MCF 10A (cell line): Measurements from ENCODE around the gene LRMDA. TPM values are rescaled to one million over a fixed set of nuclear protein-coding genes. Genes with fewer than 3 reads are reported as not detected.

Experiments
- BruUV-seq: library from RNA; stranded (reverse); fragments of 400-500 nt; replicated peaks from 2 replicates; lab custom pipeline; 2021; lab: Mats Ljungman, UMichigan
- CTCF ChIA-PET: fragments of 300-600 bp; sonication (Branson Sonifier 250); formaldehyde crosslinking; extraction: SDS; loops from one replicate; lab custom pipeline; 2021; ENCODE audit warnings: antibody characterized with exemption, inconsistent platforms; lab: Yijun Ruan, JAX
- POLR2A ChIA-PET: fragments of 300-600, 350-650 bp; sonication (Branson Sonifier 250); formaldehyde crosslinking; extraction: SDS; loops from one replicate; lab custom pipeline; 2020; ENCODE audit warnings: antibody characterized with exemption, inconsistent platforms; lab: Yijun Ruan, JAX
- DNase-seq: peaks from one replicate; pipeline ENCODE4 v3.0.0-alpha.2; 2018; ENCODE audit not compliant: unreplicated experiment
- H3K27ac Mint-ChIP-seq: one replicate; pipeline ENCODE4 v1.8.0; 2022; ENCODE audit warnings: mild to moderate bottlenecking, low read depth, mixed read lengths; ENCODE audit not compliant: unreplicated experiment
- H3K27me3 Mint-ChIP-seq: one replicate; pipeline ENCODE4 v1.8.0; 2022; ENCODE audit warnings: mixed read lengths; ENCODE audit not compliant: insufficient read depth, unreplicated experiment
- H3K36me3 Mint-ChIP-seq: one replicate; pipeline ENCODE4 v1.8.0; 2022; ENCODE audit warnings: mild to moderate bottlenecking, moderate library complexity, mixed read lengths; ENCODE audit not compliant: insufficient read depth, unreplicated experiment
- H3K4me1 Mint-ChIP-seq: one replicate; pipeline ENCODE4 v1.8.0; 2022; ENCODE audit warnings: mixed read lengths; ENCODE audit not compliant: insufficient read depth, unreplicated experiment
- H3K4me3 Mint-ChIP-seq: one replicate; pipeline ENCODE4 v1.8.0; 2022; ENCODE audit warnings: mild to moderate bottlenecking, moderate library complexity, mixed read lengths; ENCODE audit not compliant: unreplicated experiment
- H3K9me3 Mint-ChIP-seq: one replicate; pipeline ENCODE4 v1.8.0; 2022; ENCODE audit warnings: mixed read lengths; ENCODE audit not compliant: unreplicated experiment
- CTCF ChIP-seq: fragments of 200-600 bp; IDR thresholded peaks from one replicate; pipeline ENCODE4 v1.8.0; 2022; ENCODE audit warnings: antibody characterized with exemption, mild to moderate bottlenecking; ENCODE audit not compliant: unreplicated experiment
- intact Hi-C: fragments of 100-400 bp; cut with micrococcal nuclease; formaldehyde crosslinking; loops from 2 replicates; pipeline ENCODE4 v1.14.1; 2022
- total RNA-seq: library from RNA; stranded (reverse); gene quantifications from 2 replicates; pipeline ENCODE4 v1.2.3, GENCODE V29; 2022

Gene LRMDA
- total RNA-seq, 1 experiment from 2014 or later = not detected

GRCh38 chr10:75525067-75525466, 93.6 kb downstream of the LRMDA start:
- H3K27me3 Mint-ChIP-seq = peaks cover 7% of the 10 kb centered on the region
- H3K9me3 Mint-ChIP-seq = no peaks in the 10 kb centered on the region
- peaks cover 5% of the 10 kb centered on the region for H3K4me1 Mint-ChIP-seq
- H3K4me3 Mint-ChIP-seq = no peak overlapping the region
- BruUV-seq = no TSS peak
- no peak for TF ChIP-seq CTCF
- intact Hi-C loops = no loop called here
- H3K27ac Mint-ChIP-seq = peak overlapping the region; percentile 68
- ChIA-PET CTCF (interaction anchor here (0.6 to 1.2 kb wide), 3 partner anchors 63 to 248 kb away, joined by 3 to 4 read pairs (median 3); no protein-coding TSS in a partner anchor), POLR2A (interaction anchor here (0.7 kb wide), 2 partner anchors 391 to 1155 kb away, joined by 3 read pairs; no protein-coding TSS in a partner anchor)
- DNase-seq = no peak
- H3K36me3 Mint-ChIP-seq = no peaks in the 10 kb centered on the region

GRCh38 chr10:75525646-75526045, 94.2 kb downstream of the LRMDA start:
- no peaks in the 10 kb centered on the region for H3K9me3 Mint-ChIP-seq
- ChIA-PET POLR2A (interaction anchor here (0.7 kb wide), 1 partner anchor 390 kb away, joined by 3 read pairs; no protein-coding TSS in a partner anchor), CTCF (interaction anchor here (0.6 to 0.7 kb wide), 3 partner anchors 52 to 247 kb away, joined by 3 to 4 read pairs (median 3); no protein-coding TSS in a partner anchor)
- no peaks in the 10 kb centered on the region for H3K36me3 Mint-ChIP-seq
- no TSS peak for BruUV-seq
- no peak for TF ChIP-seq CTCF
- H3K4me3 Mint-ChIP-seq = no peak overlapping the region
- H3K27ac Mint-ChIP-seq = peak overlapping the region; percentile 68
- H3K4me1 Mint-ChIP-seq = peaks cover 5% of the 10 kb centered on the region
- intact Hi-C loops = no loop called here
- DNase-seq = peak; percentile 30
- peaks cover 2% of the 10 kb centered on the region for H3K27me3 Mint-ChIP-seq

GRCh38 chr10:75527542-75527941, 96.1 kb downstream of the LRMDA start:
- H3K4me3 Mint-ChIP-seq = no peak overlapping the region
- no peak for TF ChIP-seq CTCF
- no peak for DNase-seq
- ChIA-PET POLR2A (no interaction called here), CTCF (interaction anchor here (0.7 kb wide), 1 partner anchor 103 kb away, joined by 4 read pairs; no protein-coding TSS in a partner anchor)
- H3K27me3 Mint-ChIP-seq = no peaks in the 10 kb centered on the region
- no TSS peak for BruUV-seq
- peaks cover 5% of the 10 kb centered on the region for H3K4me1 Mint-ChIP-seq
- H3K27ac Mint-ChIP-seq = no peak overlapping the region
- H3K9me3 Mint-ChIP-seq = no peaks in the 10 kb centered on the region
- intact Hi-C loops = no loop called here
- no peaks in the 10 kb centered on the region for H3K36me3 Mint-ChIP-seq

GRCh38 chr10:75528392-75528791, 97.0 kb downstream of the LRMDA start:
- peak; percentile 7 for DNase-seq
- Mint-ChIP-seq H3K27me3 (no peaks in the 10 kb centered on the region), H3K27ac (no peak overlapping the region), H3K4me1 (peaks cover 5% of the 10 kb centered on the region), H3K9me3 (no peaks in the 10 kb centered on the region), H3K36me3 (no peaks in the 10 kb centered on the region), H3K4me3 (no peak overlapping the region)
- no TSS peak for BruUV-seq
- no peak for TF ChIP-seq CTCF
- CTCF ChIA-PET = interaction anchor here (0.7 kb wide), 1 partner anchor 102 kb away, joined by 4 read pairs; no protein-coding TSS in a partner anchor
- intact Hi-C loops = no loop called here
- POLR2A ChIA-PET = no interaction called here
